HEK293 (cell line): ENCODE measurements around the gene PLEKHA6.
A peak's percentile ranks its signal among the peaks of the same experiment; 100 is the strongest.

Experiments used
- AEBP2 ChIP-seq: fragments of 450-650 bp; formaldehyde crosslinking; IDR thresholded peaks from 2 replicates; pipeline ENCODE4 v1.5.1; 2016; ENCODE audit warnings: missing biosample characterization, missing genetic modification characterization, borderline replicate concordance
- EGR2 ChIP-seq: fragments of 450-650 bp; formaldehyde crosslinking; IDR thresholded peaks from 2 replicates; pipeline ENCODE4 v1.5.1; 2016; ENCODE audit warnings: low read depth, missing biosample characterization, missing genetic modification characterization
- GLIS1 ChIP-seq: fragments of 450-650 bp; formaldehyde crosslinking; IDR thresholded peaks from 2 replicates; pipeline ENCODE4 v1.5.1; 2016; ENCODE audit warnings: missing biosample characterization, missing genetic modification characterization
- GLIS2 ChIP-seq: fragments of 450-650 bp; formaldehyde crosslinking; IDR thresholded peaks from 2 replicates; pipeline ENCODE4 v1.5.1; 2016; ENCODE audit warnings: missing biosample characterization, missing genetic modification characterization
- HOXC10 ChIP-seq: sonication (generic); formaldehyde crosslinking; IDR thresholded peaks from 2 replicates; pipeline ENCODE4 v1.8.1; 2023; ENCODE audit warnings: mild to moderate bottlenecking, missing genetic modification reagents
- REST ChIP-seq: fragments of 450-650 bp; formaldehyde crosslinking; IDR thresholded peaks from 2 replicates; pipeline ENCODE4 v1.5.1; 2016; ENCODE audit warnings: missing biosample characterization, missing genetic modification characterization
- TCF7L2 ChIP-seq: IDR thresholded peaks from 2 replicates; pipeline ENCODE4 v1.6.1; 2011; ENCODE audit warnings: low read depth, mild to moderate bottlenecking, inconsistent platforms, low read length, moderate library complexity, borderline replicate concordance
- WT1 ChIP-seq: fragments of 450-650 bp; formaldehyde crosslinking; IDR thresholded peaks from 2 replicates; pipeline ENCODE4 v1.5.1; 2016; ENCODE audit warnings: missing biosample characterization, missing genetic modification characterization
- ZBTB17 ChIP-seq: fragments of 450-650 bp; formaldehyde crosslinking; IDR thresholded peaks from 2 replicates; pipeline ENCODE4 v1.5.1; 2016; ENCODE audit warnings: missing biosample characterization, missing genetic modification characterization
- ZBTB48 ChIP-seq: fragments of 450-650 bp; formaldehyde crosslinking; IDR thresholded peaks from 2 replicates; pipeline ENCODE4 v1.5.1; 2016; ENCODE audit warnings: missing biosample characterization, missing genetic modification characterization
- ZFHX2 ChIP-seq: fragments of 450-650 bp; formaldehyde crosslinking; conservative IDR thresholded peaks from 2 replicates; pipeline ENCODE4 v1.5.1; 2016; ENCODE audit warnings: missing biosample characterization, missing genetic modification characterization
- ZNF121 ChIP-seq: fragments of 450-650 bp; formaldehyde crosslinking; IDR thresholded peaks from 2 replicates; pipeline ENCODE4 v1.5.1; 2016; ENCODE audit warnings: missing biosample characterization, missing genetic modification characterization
- ZNF146 ChIP-seq: fragments of 450-650 bp; formaldehyde crosslinking; IDR thresholded peaks from 2 replicates; pipeline ENCODE4 v1.5.1; 2016; ENCODE audit warnings: missing biosample characterization, missing genetic modification characterization
- ZNF148 ChIP-seq: fragments of 450-650 bp; formaldehyde crosslinking; IDR thresholded peaks from 2 replicates; pipeline ENCODE4 v1.5.0; 2017; ENCODE audit warnings: missing biosample characterization, missing genetic modification characterization, borderline replicate concordance
- ZNF391 ChIP-seq: fragments of 450-650 bp; formaldehyde crosslinking; IDR thresholded peaks from 2 replicates; pipeline ENCODE4 v1.5.1; 2016; ENCODE audit warnings: low read depth, missing biosample characterization, missing genetic modification characterization, borderline replicate concordance
- ZNF398 ChIP-seq: fragments of 450-650 bp; formaldehyde crosslinking; IDR thresholded peaks from 2 replicates; pipeline ENCODE4 v1.5.1; 2017; ENCODE audit warnings: missing biosample characterization, missing genetic modification characterization
- ZNF48 ChIP-seq: fragments of 450-650 bp; formaldehyde crosslinking; IDR thresholded peaks from 2 replicates; pipeline ENCODE4 v1.5.1; 2016; ENCODE audit warnings: missing biosample characterization, missing genetic modification characterization
- ZNF548 ChIP-seq: fragments of 450-650 bp; formaldehyde crosslinking; IDR thresholded peaks from 2 replicates; pipeline ENCODE4 v1.5.1; 2016; ENCODE audit warnings: missing biosample characterization, missing genetic modification characterization
- ZNF600 ChIP-seq: fragments of 450-650 bp; formaldehyde crosslinking; IDR thresholded peaks from 2 replicates; pipeline ENCODE4 v1.5.1; 2016; ENCODE audit warnings: missing biosample characterization, missing genetic modification characterization
- ZNF639 ChIP-seq: fragments of 450-650 bp; formaldehyde crosslinking; IDR thresholded peaks from 2 replicates; pipeline ENCODE4 v1.5.1; 2016; ENCODE audit warnings: missing biosample characterization, missing genetic modification characterization
- ZNF692 ChIP-seq: fragments of 450-650 bp; formaldehyde crosslinking; IDR thresholded peaks from 2 replicates; pipeline ENCODE4 v1.5.1; 2016; ENCODE audit warnings: missing biosample characterization, missing genetic modification characterization
- ZNF830 ChIP-seq: fragments of 450-650 bp; IDR thresholded peaks from 2 replicates; pipeline ENCODE4 v1.5.0; 2018; ENCODE audit warnings: missing biosample characterization, missing genetic modification characterization, low read depth, mild to moderate bottlenecking, moderate library complexity
- ZNF837 ChIP-seq: fragments of 450-650 bp; formaldehyde crosslinking; IDR thresholded peaks from 2 replicates; pipeline ENCODE4 v1.5.1; 2016; ENCODE audit warnings: missing biosample characterization, missing genetic modification characterization

PLEKHA6 gene

GRCh38 chr1:204335085-204335484 lies 24.6 kb downstream of the PLEKHA6 start (continued):
- no peak for TF ChIP-seq AEBP2 (tag by site-specific recombination)
- no peak for TF ChIP-seq ZNF48 (tag by site-specific recombination)
- no peak for TF ChIP-seq ZNF146
- peak; percentile 99 for TF ChIP-seq ZNF398 (tag by site-specific recombination)
- 0 out of 2 replicates have a peak, but pooled peaks have one; percentile 26 for TF ChIP-seq ZNF600
- TF ChIP-seq WT1 (tag by site-specific recombination), result peak; percentile 62
- TF ChIP-seq ZBTB48 (tag by site-specific recombination), result no peak
- TF ChIP-seq ZNF830, result no peak
- peak; percentile 68; the same call in 1 of the 2 replicates for TF ChIP-seq ZNF692 (tag by site-specific recombination)
- TF ChIP-seq ZNF639 (tag by site-specific recombination), result no peak
- TF ChIP-seq HOXC10, result no peak
- TF ChIP-seq ZNF548 (tag by site-specific recombination), result no peak
- TF ChIP-seq GLIS1, result peak; percentile 99
- TF ChIP-seq GLIS2 (tag by site-specific recombination), result 0 out of 2 replicates have a peak, but pooled peaks have one; percentile 21
- peak; percentile 92 for TF ChIP-seq EGR2 (tag by site-specific recombination)
- peak; percentile 84 for TF ChIP-seq ZFHX2 (tag by site-specific recombination)
- TF ChIP-seq ZNF837 (tag by site-specific recombination), result no peak
- no peak for TF ChIP-seq ZNF121
- TF ChIP-seq ZNF148 (tag by site-specific recombination), result no peak
- TF ChIP-seq ZNF391 (tag by site-specific recombination), result no peak
- 0 out of 2 replicates have a peak, but pooled peaks have one; percentile 20 for TF ChIP-seq REST
- peak; percentile 77 for TF ChIP-seq ZBTB17
- no peak for TF ChIP-seq TCF7L2
